SIG-M5 treated with dmso at 0.1 percent for 504 hours (cell line): ENCODE results near the gene POP4.

ENCODE experiments used
- DNase-seq: peaks from one replicate; lab custom pipeline; 2025; ENCODE audit not compliant: unreplicated experiment; lab: John Stamatoyannopoulos, UW

The POP4 gene

GRCh38 chr19:29660835-29661234 is 54.8 kb downstream of the POP4 start:
- DNase-seq = no peak

GRCh38 chr19:29662278-29662603 is 56.2 kb downstream of the POP4 start:
- DNase-seq = no peak

- DNase-seq = no peak
Measured at GRCh38 chr19:29662604-29663404, 56.7 kb downstream of the POP4 start.

- no peak for DNase-seq
Measured at GRCh38 chr19:29663861-29664752, 58.0 kb downstream of the POP4 start.

GRCh38 chr19:29664753-29665214 is 58.7 kb downstream of the POP4 start:
- DNase-seq = no peak

- DNase-seq = peak; percentile 51
Measured at GRCh38 chr19:29665215-29665825, 59.2 kb downstream of the POP4 start, which contains the start of gene PLEKHF1. PLEKHF1 (plus strand) TSS chr19:29665461; CDS start chr19:29673840, 8,379 bp downstream.

GRCh38 chr19:29665826-29666577 is 59.9 kb downstream of the POP4 start:
- no peak for DNase-seq
